IMR-90 (cell line): Measurements from ENCODE around the gene SLC13A1. TPM values are rescaled to one million over a fixed set of nuclear protein-coding genes. Genes with fewer than 3 reads are reported as not detected.

Experiments
- ATAC-seq: fragments of 200-7000 bp; cut with Tn5 transposase; 2 replicates; pipeline ENCODE4 v1.9.1; 2020; ENCODE audit warnings: low read depth, mild to moderate bottlenecking, moderate library complexity
- BruUV-seq: library from RNA; stranded (reverse); fragments of 400-500 nt; replicated peaks from 2 replicates; lab custom pipeline; 2021; lab: Mats Ljungman, UMichigan
- CTCF ChIA-PET: fragments of 300-600 bp; formaldehyde crosslinking; extraction: SDS; loops from one replicate; lab custom pipeline; 2021; ENCODE audit warnings: antibody characterized with exemption; lab: Yijun Ruan, JAX
- POLR2A ChIA-PET: fragments of 300-600 bp; sonication (Branson Sonifier 250); formaldehyde crosslinking; loops from one replicate; lab custom pipeline; 2022; ENCODE audit warnings: antibody characterized with exemption; ENCODE audit not compliant: unreplicated experiment; lab: Charles Lee
- DNase-seq: peaks from one replicate; pipeline ENCODE4 v3.0.0; 2013
- H2AFZ ChIP-seq: replicated peaks from 2 replicates; pipeline ENCODE3; 2013; ENCODE audit warnings: low read length, mild to moderate bottlenecking; ENCODE audit not compliant: poor library complexity
- H2AK5ac ChIP-seq: 2 replicates; pipeline ENCODE4 v1.6.1; 2013; ENCODE audit warnings: low read depth, low read length, inconsistent platforms
- H2AK9ac ChIP-seq: replicated peaks from 2 replicates; pipeline ENCODE3; 2013; ENCODE audit warnings: mild to moderate bottlenecking, low read depth, low read length, moderate library complexity; ENCODE audit not compliant: poor library complexity
- H2BK120ac ChIP-seq: 2 replicates; pipeline ENCODE4 v1.6.1; 2013; ENCODE audit warnings: low read depth, low read length, inconsistent platforms
- H2BK15ac ChIP-seq: 3 replicates; pipeline ENCODE4 v1.6.1; 2013; ENCODE audit warnings: low read depth, low read length, inconsistent platforms
- H2BK20ac ChIP-seq: 2 replicates; pipeline ENCODE4 v1.6.1; 2013; ENCODE audit warnings: low read depth, mild to moderate bottlenecking, inconsistent platforms, low read length, moderate library complexity
- H2BK5ac ChIP-seq: 2 replicates; pipeline ENCODE4 v1.6.1; 2013; ENCODE audit warnings: mild to moderate bottlenecking, low read depth, low read length, inconsistent platforms; ENCODE audit not compliant: poor library complexity, severe bottlenecking
- H3K14ac ChIP-seq: replicated peaks from 2 replicates; pipeline ENCODE4 v1.6.1; 2013; ENCODE audit warnings: low read depth, low read length, inconsistent platforms
- H3K18ac ChIP-seq: 2 replicates; pipeline ENCODE4 v1.6.1; 2013; ENCODE audit warnings: low read depth, low read length, control low read depth
- H3K23ac ChIP-seq: 2 replicates; pipeline ENCODE4 v1.6.1; 2013; ENCODE audit warnings: low read depth, low read length, inconsistent platforms
- H3K27ac ChIP-seq: 2 replicates; pipeline ENCODE4 v1.5.1; 2013; ENCODE audit warnings: mild to moderate bottlenecking, control low read depth, low read length; ENCODE audit not compliant: insufficient read depth
- H3K27me3 ChIP-seq: 2 replicates; pipeline ENCODE4 v1.6.1; 2013; ENCODE audit warnings: low read length; ENCODE audit not compliant: control insufficient read depth, insufficient read depth
- H3K36me3 ChIP-seq: 2 replicates; pipeline ENCODE4 v1.6.1; 2013; ENCODE audit warnings: low read length, mixed read lengths; ENCODE audit not compliant: control insufficient read depth, insufficient read depth
- H3K4ac ChIP-seq: 2 replicates; pipeline ENCODE4 v1.6.1; 2013; ENCODE audit warnings: low read depth, low read length, inconsistent platforms
- H3K4me1 ChIP-seq: 2 replicates; pipeline ENCODE4 v1.6.1; 2013; ENCODE audit warnings: low read length, mixed read lengths; ENCODE audit not compliant: control insufficient read depth, insufficient read depth
- H3K4me2 ChIP-seq: 2 replicates; pipeline ENCODE4 v1.6.1; 2013; ENCODE audit warnings: low read depth, mild to moderate bottlenecking, control low read depth, low read length, moderate library complexity
- H3K4me3 ChIP-seq: 2 replicates; pipeline ENCODE4 v1.5.1; 2013; ENCODE audit warnings: low read depth, mild to moderate bottlenecking, control low read depth, low read length, moderate library complexity; ENCODE audit not compliant: insufficient read depth
- H3K56ac ChIP-seq: 2 replicates; pipeline ENCODE4 v1.6.1; 2013; ENCODE audit warnings: low read length, inconsistent platforms; ENCODE audit not compliant: insufficient read depth; ENCODE audit errors: extremely low read depth
- H3K79me1 ChIP-seq, 2 experiments: 2 replicates each; pipeline ENCODE4 v1.6.1; 2013; ENCODE audit warnings: low read length in 2 of 2, inconsistent platforms in 1 of 2, low read depth in 1 of 2
- H3K9ac ChIP-seq: 2 replicates; pipeline ENCODE4 v1.6.1; 2013; ENCODE audit warnings: low read depth, low read length, control low read depth
- H3K9me1 ChIP-seq: 2 replicates; pipeline ENCODE4 v1.6.1; 2013; ENCODE audit warnings: low read length, inconsistent platforms; ENCODE audit not compliant: insufficient read depth
- H3K9me3 ChIP-seq: 2 replicates; pipeline ENCODE4 v1.6.1; 2013; ENCODE audit warnings: low read length; ENCODE audit not compliant: control insufficient read depth, insufficient read depth
- H4K20me1 ChIP-seq: 2 replicates; pipeline ENCODE4 v1.6.1; 2013; ENCODE audit warnings: low read length, inconsistent platforms; ENCODE audit not compliant: insufficient read depth
- H4K5ac ChIP-seq: 2 replicates; pipeline ENCODE4 v1.6.1; 2013; ENCODE audit warnings: mild to moderate bottlenecking, low read depth, low read length, control low read depth
- H4K8ac ChIP-seq, 2 experiments: 2 replicates each; pipeline ENCODE4 v1.6.1; 2013; ENCODE audit warnings: low read depth in 2 of 2, low read length in 2 of 2, control low read depth in 1 of 2, inconsistent platforms in 1 of 2
- H4K91ac ChIP-seq: 2 replicates; pipeline ENCODE4 v1.6.1; 2013; ENCODE audit warnings: low read depth, low read length, inconsistent platforms; ENCODE audit not compliant: insufficient read depth
- BHLHE40 ChIP-seq: fragments of 150-350 bp; IDR thresholded peaks from 2 replicates; pipeline ENCODE4 v1.6.1; 2016; ENCODE audit warnings: mild to moderate bottlenecking, low read depth, low read length
- CEBPB ChIP-seq: IDR thresholded peaks from 2 replicates; pipeline ENCODE4 v1.6.1; 2012; ENCODE audit warnings: low read depth, low read length, improper control_type of control experiment
- CHD1 ChIP-seq: IDR thresholded peaks from 2 replicates; pipeline ENCODE4 v1.6.1; 2012; ENCODE audit warnings: low read depth, low read length, improper control_type of control experiment
- FOS ChIP-seq: fragments of 150-350 bp; IDR thresholded peaks from 2 replicates; pipeline ENCODE4 v1.6.1; 2016; ENCODE audit warnings: low read depth, low read length
- MAFK ChIP-seq: IDR thresholded peaks from 2 replicates; pipeline ENCODE4 v1.6.1; 2012; ENCODE audit warnings: low read depth, low read length, improper control_type of control experiment
- MAZ ChIP-seq: IDR thresholded peaks from 2 replicates; pipeline ENCODE4 v1.6.1; 2012; ENCODE audit warnings: low read depth, mild to moderate bottlenecking, low read length, improper control_type of control experiment, moderate library complexity, borderline replicate concordance
- MXI1 ChIP-seq: IDR thresholded peaks from 2 replicates; pipeline ENCODE4 v1.6.1; 2012; ENCODE audit warnings: low read depth, mild to moderate bottlenecking, low read length, moderate library complexity, borderline replicate concordance
- NFE2L2 ChIP-seq: fragments of 150-350 bp; IDR thresholded peaks from 2 replicates; pipeline ENCODE4 v1.6.1; 2016; ENCODE audit warnings: low read depth, mild to moderate bottlenecking, low read length
- POLR2A ChIP-seq: IDR thresholded peaks from 2 replicates; pipeline ENCODE4 v1.6.1; 2012; ENCODE audit warnings: mild to moderate bottlenecking, low read depth, low read length
- RAD21 ChIP-seq: IDR thresholded peaks from 2 replicates; pipeline ENCODE4 v1.6.1; 2012; ENCODE audit warnings: low read length, improper control_type of control experiment
- RCOR1 ChIP-seq: IDR thresholded peaks from 2 replicates; pipeline ENCODE4 v1.6.1; 2012; ENCODE audit warnings: mild to moderate bottlenecking, low read length, improper control_type of control experiment; ENCODE audit not compliant: insufficient replicate concordance
- RFX5 ChIP-seq: IDR thresholded peaks from 2 replicates; pipeline ENCODE4 v1.8.0; 2012; ENCODE audit warnings: low read depth, mild to moderate bottlenecking, low read length, moderate library complexity
- SMC3 ChIP-seq: fragments of 150-350 bp; IDR thresholded peaks from 2 replicates; pipeline ENCODE4 v1.6.1; 2016; ENCODE audit warnings: low read depth, mild to moderate bottlenecking, antibody characterized with exemption, low read length, moderate library complexity
- WGBS, 2 experiments: methylation state at CpG; one replicate each; pipeline versions ENCODE4 v1.1.5 to v1.1.7; 2013; ENCODE audit warnings: missing lambda C conversion rate in 2 of 2; ENCODE audit not compliant: insufficient read length in 1 of 2; ENCODE audit errors: extremely low coverage in 2 of 2; 5-methylcytosine and 5-hydroxymethylcytosine counted together
- dilution Hi-C: fragments of 300-500 bp; cut with HindIII; formaldehyde crosslinking; loops from one replicate; pipeline ENCODE4 v1.14.3; 2018; ENCODE audit warnings: low sequenced_read_pairs; ENCODE audit not compliant: unreplicated experiment
- in situ Hi-C: fragments of 300-500 bp; cut with MboI; formaldehyde crosslinking; loops from 3 replicates; pipeline ENCODE4 v1.14.3; 2019; ENCODE audit warnings: low sequenced_read_pairs, inconsistent platforms, mixed read lengths
- intact Hi-C: fragments of 100-400 bp; cut with micrococcal nuclease; formaldehyde crosslinking; loops from 2 replicates; pipeline ENCODE4 v1.10.0; 2022
- polyA plus RNA-seq, 3 experiments: library from polyadenylated mRNA; depleted of rRNA; stranded (reverse); fragments of >200 nt; gene quantifications; 2 replicates each; pipeline ENCODE4 v1.2.3, GENCODE V29; 2012; ENCODE audit warnings: low replicate concordance in 1 of 3
- total RNA-seq: library from RNA; depleted of rRNA; stranded (reverse); fragments of >200 nt; gene quantifications from 2 replicates; pipeline ENCODE4 v1.2.3, GENCODE V29; 2012
- TF ChIP-seq, protein P1 (sequence below): fragments of 150-350 bp; IDR thresholded peaks from 2 replicates; pipeline ENCODE4 v1.6.1; 2017; ENCODE audit warnings: mild to moderate bottlenecking, antibody characterized with exemption, low read length, low read depth
- TF ChIP-seq, protein P2 (sequence below): conservative IDR thresholded peaks from 2 replicates; pipeline ENCODE4 v1.5.1; 2012; ENCODE audit warnings: mild to moderate bottlenecking, low read depth, low read length, improper control_type of control experiment
- TF ChIP-seq, protein P3 (sequence below): fragments of 150-350 bp; IDR thresholded peaks from 2 replicates; pipeline ENCODE4 v1.6.1; 2016; ENCODE audit warnings: low read depth, mild to moderate bottlenecking, low read length, moderate library complexity, borderline replicate concordance

The SLC13A1 gene
- total and polyA plus RNA-seq, 2 of the 4 experiments (the other 2 are of a cell fraction): not detected

DNA sequence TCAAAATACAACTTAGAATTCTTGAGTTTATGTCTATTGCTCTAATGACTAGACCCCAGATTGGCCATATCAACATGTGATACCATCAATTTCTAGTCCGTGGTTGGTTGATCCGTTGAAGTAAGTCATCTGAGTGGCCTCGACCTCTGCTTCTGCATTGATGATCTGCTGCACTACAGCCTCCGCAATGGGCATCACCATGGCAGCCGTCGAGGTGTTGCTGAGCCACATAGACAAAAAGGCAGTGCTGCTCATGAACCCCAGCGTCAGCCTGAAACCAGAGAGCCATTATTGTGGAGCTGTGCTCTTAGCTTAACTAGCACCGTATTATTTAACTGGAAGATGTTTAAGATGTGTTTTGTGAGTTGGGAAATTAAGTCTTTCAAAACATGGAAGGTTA is 30.7 kb downstream of the SLC13A1 start:
- H4K91ac ChIP-seq: no peak overlapping the region
- H2BK5ac ChIP-seq: no peak overlapping the region
- H3K4me2 ChIP-seq: no peak overlapping the region
- no peaks in the 10 kb centered on the region for H3K27me3 ChIP-seq
- H2AFZ ChIP-seq: no peak overlapping the region
- no peak overlapping the region for H2BK120ac ChIP-seq
- 82% methylated on average over 5 of the region's 8 CpGs; no CpG with 5 or more reads in 1 of the 2 experiments for WGBS, 2 experiments
- H2BK20ac ChIP-seq: no peak overlapping the region
- H3K27ac ChIP-seq: no peak overlapping the region
- ChIA-PET POLR2A (no interaction called here), CTCF (no interaction called here)
- intact Hi-C loops: no loop called here
- TF ChIP-seq RFX5: no peak
- TF ChIP-seq CHD1: no peak
- TF ChIP-seq POLR2A: no peak
- TF ChIP-seq, protein P1, sequence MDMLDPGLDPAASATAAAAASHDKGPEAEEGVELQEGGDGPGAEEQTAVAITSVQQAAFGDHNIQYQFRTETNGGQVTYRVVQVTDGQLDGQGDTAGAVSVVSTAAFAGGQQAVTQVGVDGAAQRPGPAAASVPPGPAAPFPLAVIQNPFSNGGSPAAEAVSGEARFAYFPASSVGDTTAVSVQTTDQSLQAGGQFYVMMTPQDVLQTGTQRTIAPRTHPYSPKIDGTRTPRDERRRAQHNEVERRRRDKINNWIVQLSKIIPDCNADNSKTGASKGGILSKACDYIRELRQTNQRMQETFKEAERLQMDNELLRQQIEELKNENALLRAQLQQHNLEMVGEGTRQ: no peak
- no peak for TF ChIP-seq CEBPB
- no peak for TF ChIP-seq FOS
- TF ChIP-seq BHLHE40: no peak
- TF ChIP-seq, protein P2, sequence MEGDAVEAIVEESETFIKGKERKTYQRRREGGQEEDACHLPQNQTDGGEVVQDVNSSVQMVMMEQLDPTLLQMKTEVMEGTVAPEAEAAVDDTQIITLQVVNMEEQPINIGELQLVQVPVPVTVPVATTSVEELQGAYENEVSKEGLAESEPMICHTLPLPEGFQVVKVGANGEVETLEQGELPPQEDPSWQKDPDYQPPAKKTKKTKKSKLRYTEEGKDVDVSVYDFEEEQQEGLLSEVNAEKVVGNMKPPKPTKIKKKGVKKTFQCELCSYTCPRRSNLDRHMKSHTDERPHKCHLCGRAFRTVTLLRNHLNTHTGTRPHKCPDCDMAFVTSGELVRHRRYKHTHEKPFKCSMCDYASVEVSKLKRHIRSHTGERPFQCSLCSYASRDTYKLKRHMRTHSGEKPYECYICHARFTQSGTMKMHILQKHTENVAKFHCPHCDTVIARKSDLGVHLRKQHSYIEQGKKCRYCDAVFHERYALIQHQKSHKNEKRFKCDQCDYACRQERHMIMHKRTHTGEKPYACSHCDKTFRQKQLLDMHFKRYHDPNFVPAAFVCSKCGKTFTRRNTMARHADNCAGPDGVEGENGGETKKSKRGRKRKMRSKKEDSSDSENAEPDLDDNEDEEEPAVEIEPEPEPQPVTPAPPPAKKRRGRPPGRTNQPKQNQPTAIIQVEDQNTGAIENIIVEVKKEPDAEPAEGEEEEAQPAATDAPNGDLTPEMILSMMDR: no peak
- TF ChIP-seq MAFK: no peak
- no peak for TF ChIP-seq NFE2L2
- TF ChIP-seq, protein P3, sequence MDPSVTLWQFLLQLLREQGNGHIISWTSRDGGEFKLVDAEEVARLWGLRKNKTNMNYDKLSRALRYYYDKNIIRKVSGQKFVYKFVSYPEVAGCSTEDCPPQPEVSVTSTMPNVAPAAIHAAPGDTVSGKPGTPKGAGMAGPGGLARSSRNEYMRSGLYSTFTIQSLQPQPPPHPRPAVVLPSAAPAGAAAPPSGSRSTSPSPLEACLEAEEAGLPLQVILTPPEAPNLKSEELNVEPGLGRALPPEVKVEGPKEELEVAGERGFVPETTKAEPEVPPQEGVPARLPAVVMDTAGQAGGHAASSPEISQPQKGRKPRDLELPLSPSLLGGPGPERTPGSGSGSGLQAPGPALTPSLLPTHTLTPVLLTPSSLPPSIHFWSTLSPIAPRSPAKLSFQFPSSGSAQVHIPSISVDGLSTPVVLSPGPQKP: no peak
- TF ChIP-seq MAZ: no peak
- no peak for TF ChIP-seq SMC3
- TF ChIP-seq MXI1: no peak
- no peak for TF ChIP-seq RCOR1
- no peak for TF ChIP-seq RAD21
- H3K23ac ChIP-seq: no peak overlapping the region
- no peak overlapping the region for H3K18ac ChIP-seq
- no peaks in the 10 kb centered on the region for H3K36me3 ChIP-seq
- no TSS peak for BruUV-seq
- H3K56ac ChIP-seq: no peak overlapping the region
- no peaks in the 10 kb centered on the region for H3K79me1 ChIP-seq
- no peak overlapping the region for H3K14ac ChIP-seq
- no peak overlapping the region for H4K5ac ChIP-seq
- H3K4me1 ChIP-seq: no peaks in the 10 kb centered on the region
- ATAC-seq: no peak
- H4K8ac ChIP-seq: no peak overlapping the region
- no peak overlapping the region for H2BK15ac ChIP-seq
- dilution Hi-C loops: no loop called here
- no peaks in the 10 kb centered on the region for H4K20me1 ChIP-seq
- DNase-seq: no peak
- no peak overlapping the region for H3K9ac ChIP-seq
- no peaks in the 10 kb centered on the region for H3K9me1 ChIP-seq
- H2AK9ac ChIP-seq: no peak overlapping the region
- in situ Hi-C loops: no loop called here
- no peak overlapping the region for H3K4ac ChIP-seq
- H3K4me3 ChIP-seq: no peak overlapping the region
- peaks cover 3% of the 10 kb centered on the region for H3K9me3 ChIP-seq
- H2AK5ac ChIP-seq: no peak overlapping the region
